Stomach (tissue), 9 donors: ENCODE data around the gene CCDC97. TPM values are rescaled to one million over a fixed set of nuclear protein-coding genes. Genes with fewer than 3 reads are reported as not detected.
A peak's percentile ranks its signal among the peaks of the same experiment; 100 is the strongest.

Experiments used
- DNase-seq, 2 donors: peaks; one replicate each; pipeline versions ENCODE4 v3.0.0 to v3.0.0-alpha.2; 2013 to 2019
- H3K27ac ChIP-seq, 5 donors: fragments of 200-600 bp in 4 of 5; sonication (generic) in 4 of 5; one replicate each; pipeline ENCODE4 v1.5.1; 2013 to 2019; ENCODE audit warnings: mild to moderate bottlenecking in 1 of 5, moderate library complexity in 1 of 5
- H3K27me3 ChIP-seq, 3 donors: fragments of 200-600 bp; sonication (generic); one replicate each; pipeline ENCODE4 v1.5.1; 2017 to 2019; ENCODE audit warnings: mixed run types in 1 of 3
- H3K36me3 ChIP-seq, 4 donors: fragments of 200-600 bp; sonication (generic); 1 replicate in 3 of 4; 2 replicates in 1 of 4; pipeline ENCODE4 v1.5.1; 2016 to 2019
- H3K4me1 ChIP-seq, 4 donors: fragments of 200-600 bp; sonication (generic); one replicate each; pipeline ENCODE4 v1.5.1; 2016 to 2019
- H3K4me3 ChIP-seq, 4 donors: fragments of 200-600 bp; sonication (generic) in 3 of 4; one replicate each; pipeline ENCODE4 v1.5.1; 2016 to 2019; ENCODE audit warnings: mild to moderate bottlenecking in 1 of 4
- H3K9me3 ChIP-seq, 4 donors: fragments of 200-600 bp; sonication (generic); one replicate each; pipeline ENCODE4 v1.5.1; 2016 to 2019
- EP300 ChIP-seq: sonication (generic); formaldehyde crosslinking; IDR thresholded peaks from one replicate; pipeline ENCODE4 v1.6.1; 2017; ENCODE audit warnings: antibody characterized with exemption
- POLR2A ChIP-seq, 4 donors: fragments of 450-650 bp; IDR thresholded peaks; one replicate each; pipeline ENCODE4 v1.6.1; 2016; ENCODE audit warnings: antibody characterized with exemption in 4 of 4, control low read depth in 2 of 4, mild to moderate bottlenecking in 1 of 4, moderate library complexity in 1 of 4
- POLR2AphosphoS5 ChIP-seq, 3 donors: sonication (generic); formaldehyde crosslinking; IDR thresholded peaks; one replicate each; pipeline ENCODE4 v1.6.1; 2016; ENCODE audit warnings: antibody characterized with exemption in 3 of 3
- WGBS, 5 donors: extraction: QIAGEN DNeasy Blood & Tissue Kit in 3 of 5; methylation state at CpG; one replicate each; pipeline versions ENCODE4 v1.1.5 to v1.1.7; 2013 to 2018; 5-methylcytosine and 5-hydroxymethylcytosine counted together
- intact Hi-C: fragments of 100-400 bp; cut with DNase I; formaldehyde crosslinking; loops from one replicate; pipeline ENCODE4 v1.15.1; 2023; ENCODE audit warnings: low total_unique reads
- polyA plus RNA-seq, 3 donors: library from polyadenylated mRNA; stranded (reverse); fragments of 200-250 nt; gene quantifications; one replicate each; pipeline ENCODE4 v1.2.3, GENCODE V29; 2013
- total RNA-seq, 5 donors: library from RNA; depleted of rRNA; stranded (reverse); fragments of >200 nt; gene quantifications; one replicate each; pipeline versions ENCODE4 v1.1.0 to v1.2.3, GENCODE V29; 2014 to 2016
- TF ChIP-seq, protein P1 (sequence below), 7 experiments: fragments of 450-650 bp in 4 of 7; fragments of 200-600 bp in 3 of 7; sonication (generic) in 3 of 7; IDR thresholded peaks; one replicate each; pipeline ENCODE4 v1.5.1; 2016 to 2019; ENCODE audit warnings: antibody characterized with exemption in 7 of 7, control low read depth in 2 of 7, mild to moderate bottlenecking in 1 of 7
- donor health status: healthy with polysubstance abuse.
- donor health status: Bipolar disorder and iron deficiency.
- donor health status: healthy.

CCDC97 gene
- total and polyA plus RNA-seq, 8 donors, result 2.2 to 62.6 (median 13.3) TPM

DNA sequence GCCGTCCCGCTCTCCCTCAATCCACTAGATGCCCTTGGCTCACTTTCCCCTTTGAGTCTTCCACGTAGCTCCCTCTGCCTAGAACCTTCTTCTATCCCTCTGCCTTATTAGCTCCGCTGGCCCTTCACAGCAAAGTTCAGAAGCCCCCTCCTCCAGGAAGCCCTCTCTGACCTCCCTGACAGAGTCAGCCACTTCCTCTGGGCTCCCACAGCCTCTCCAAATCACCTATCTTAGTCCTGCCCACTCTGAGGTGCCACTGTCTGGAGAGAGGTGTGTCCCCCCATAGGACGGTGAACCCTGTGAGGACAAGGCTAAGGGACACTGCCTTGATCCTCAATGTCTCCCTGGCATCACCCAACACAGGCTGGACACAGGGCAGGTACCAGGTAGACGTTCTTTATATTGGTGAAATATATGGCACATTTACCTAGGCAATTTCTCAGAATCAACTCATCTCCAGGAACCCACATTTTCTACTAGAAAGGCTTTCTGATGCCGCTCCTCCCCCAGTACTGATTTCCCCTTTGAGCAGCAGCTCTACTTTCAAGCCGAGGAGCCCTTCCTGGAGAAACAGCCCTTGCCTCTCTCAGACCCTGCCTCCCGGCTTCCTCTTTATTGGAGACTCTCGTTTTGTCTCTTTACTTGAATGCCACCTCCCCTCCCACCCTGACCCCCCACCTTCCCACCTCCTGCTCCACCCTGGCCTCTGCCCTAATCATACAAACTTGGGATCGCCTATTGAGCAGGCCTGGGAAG, 47.2 kb downstream of the CCDC97 start:
- WGBS, 5 donors, result 82 to 86% (median 86%) methylated on average over 11 of the region's 11 CpGs
- H3K9me3 ChIP-seq, result no peaks in the 10 kb centered on the region
- no peaks in the 10 kb centered on the region for H3K36me3 ChIP-seq
- H3K27ac ChIP-seq, result peak overlapping the region in 1 of 5 donors; percentile 22
- intact Hi-C loops, result no loop called here
- peaks cover 0 to 16% (median 13%) of the 10 kb centered on the region in 3 donors for H3K27me3 ChIP-seq
- TF ChIP-seq POLR2AphosphoS5 (IDR thresholded peaks at IDR 0.05), result no peak
- TF ChIP-seq, protein P1, sequence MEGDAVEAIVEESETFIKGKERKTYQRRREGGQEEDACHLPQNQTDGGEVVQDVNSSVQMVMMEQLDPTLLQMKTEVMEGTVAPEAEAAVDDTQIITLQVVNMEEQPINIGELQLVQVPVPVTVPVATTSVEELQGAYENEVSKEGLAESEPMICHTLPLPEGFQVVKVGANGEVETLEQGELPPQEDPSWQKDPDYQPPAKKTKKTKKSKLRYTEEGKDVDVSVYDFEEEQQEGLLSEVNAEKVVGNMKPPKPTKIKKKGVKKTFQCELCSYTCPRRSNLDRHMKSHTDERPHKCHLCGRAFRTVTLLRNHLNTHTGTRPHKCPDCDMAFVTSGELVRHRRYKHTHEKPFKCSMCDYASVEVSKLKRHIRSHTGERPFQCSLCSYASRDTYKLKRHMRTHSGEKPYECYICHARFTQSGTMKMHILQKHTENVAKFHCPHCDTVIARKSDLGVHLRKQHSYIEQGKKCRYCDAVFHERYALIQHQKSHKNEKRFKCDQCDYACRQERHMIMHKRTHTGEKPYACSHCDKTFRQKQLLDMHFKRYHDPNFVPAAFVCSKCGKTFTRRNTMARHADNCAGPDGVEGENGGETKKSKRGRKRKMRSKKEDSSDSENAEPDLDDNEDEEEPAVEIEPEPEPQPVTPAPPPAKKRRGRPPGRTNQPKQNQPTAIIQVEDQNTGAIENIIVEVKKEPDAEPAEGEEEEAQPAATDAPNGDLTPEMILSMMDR (IDR thresholded peaks at IDR 0.05), result no peak
- TF ChIP-seq POLR2A (IDR thresholded peaks at IDR 0.05), result no peak
- no peak for TF ChIP-seq EP300
- DNase-seq, result no peak
- peaks cover 10 to 54% (median 26%) of the 10 kb centered on the region in 4 donors for H3K4me1 ChIP-seq
- no peak overlapping the region for H3K4me3 ChIP-seq

DNA sequence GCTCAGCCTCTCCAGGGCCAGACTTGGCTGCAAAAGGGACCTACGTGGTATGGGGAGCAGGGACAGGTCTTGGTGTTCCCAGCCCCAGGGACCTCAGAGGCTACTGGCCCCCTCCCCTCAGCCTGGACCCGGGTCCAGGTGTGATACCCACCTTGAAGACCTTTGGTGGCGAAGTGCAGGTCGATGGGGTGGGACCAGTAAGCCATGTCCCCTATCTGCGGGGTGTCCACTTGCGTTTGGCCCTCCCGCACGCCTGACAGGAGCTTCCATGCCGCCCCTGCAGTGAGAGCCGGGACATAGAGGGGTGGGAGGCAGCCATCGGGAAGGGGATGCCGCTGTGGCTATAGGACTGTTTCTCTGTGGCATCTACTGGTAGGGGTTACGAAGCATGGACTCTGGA, 47.8 kb downstream of the CCDC97 start:
- no peaks in the 10 kb centered on the region for H3K9me3 ChIP-seq
- H3K4me1 ChIP-seq, result peaks cover 8 to 54% (median 24%) of the 10 kb centered on the region in 4 donors
- peaks cover 0 to 11% (median 10%) of the 10 kb centered on the region in 3 donors for H3K27me3 ChIP-seq
- H3K27ac ChIP-seq, result peak overlapping the region in 1 of 5 donors; percentile 22
- DNase-seq, result no peak
- TF ChIP-seq POLR2AphosphoS5 (IDR thresholded peaks at IDR 0.05), result no peak
- TF ChIP-seq POLR2A (IDR thresholded peaks at IDR 0.05), result no peak
- intact Hi-C loops, result no loop called here
- H3K4me3 ChIP-seq, result no peak overlapping the region
- no peaks in the 10 kb centered on the region for H3K36me3 ChIP-seq
- 91 to 96% (median 92%) methylated on average over 7 to 13 of the region's 13 CpGs for WGBS, 5 donors

DNA sequence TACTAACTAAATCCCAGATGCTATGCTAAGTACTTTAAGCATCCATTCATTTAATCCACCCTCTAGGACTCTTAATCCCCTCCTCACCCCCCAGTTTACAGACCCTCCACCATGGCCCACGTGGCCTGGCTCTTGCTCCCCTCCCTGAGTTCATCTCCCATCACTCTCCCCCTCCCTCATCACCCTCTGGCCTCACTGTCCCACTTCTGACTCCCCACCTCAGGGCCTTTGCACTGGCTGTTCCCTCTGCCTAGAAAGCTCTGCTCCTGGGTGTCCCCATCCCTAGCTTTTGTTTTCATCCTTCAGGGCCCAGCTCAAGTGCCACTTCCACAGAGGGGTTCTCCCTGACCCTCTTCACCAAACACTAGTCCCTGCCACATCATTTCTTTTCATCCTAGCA, 49.8 kb downstream of the CCDC97 start:
- Histone ChIP-seq H3K4me3 (no peak overlapping the region), H3K27ac (no peak overlapping the region), H3K36me3 (no peaks in the 10 kb centered on the region), H3K4me1 (peaks cover 13 to 46% (median 18%) of the 10 kb centered on the region in 4 donors), H3K9me3 (no peaks in the 10 kb centered on the region), H3K27me3 (no peaks in the 10 kb centered on the region)
- intact Hi-C loops, result no loop called here
- WGBS, 5 donors, result 79 to 100% (median 94%) methylated on average over 1 of the region's 1 CpG
- DNase-seq, result no peak
- no peak for TF ChIP-seq POLR2A (IDR thresholded peaks at IDR 0.05)
- TF ChIP-seq POLR2AphosphoS5 (IDR thresholded peaks at IDR 0.05), result no peak
- TF ChIP-seq EP300, result no peak
- TF ChIP-seq, protein P1 (IDR thresholded peaks at IDR 0.05), result no peak

DNA sequence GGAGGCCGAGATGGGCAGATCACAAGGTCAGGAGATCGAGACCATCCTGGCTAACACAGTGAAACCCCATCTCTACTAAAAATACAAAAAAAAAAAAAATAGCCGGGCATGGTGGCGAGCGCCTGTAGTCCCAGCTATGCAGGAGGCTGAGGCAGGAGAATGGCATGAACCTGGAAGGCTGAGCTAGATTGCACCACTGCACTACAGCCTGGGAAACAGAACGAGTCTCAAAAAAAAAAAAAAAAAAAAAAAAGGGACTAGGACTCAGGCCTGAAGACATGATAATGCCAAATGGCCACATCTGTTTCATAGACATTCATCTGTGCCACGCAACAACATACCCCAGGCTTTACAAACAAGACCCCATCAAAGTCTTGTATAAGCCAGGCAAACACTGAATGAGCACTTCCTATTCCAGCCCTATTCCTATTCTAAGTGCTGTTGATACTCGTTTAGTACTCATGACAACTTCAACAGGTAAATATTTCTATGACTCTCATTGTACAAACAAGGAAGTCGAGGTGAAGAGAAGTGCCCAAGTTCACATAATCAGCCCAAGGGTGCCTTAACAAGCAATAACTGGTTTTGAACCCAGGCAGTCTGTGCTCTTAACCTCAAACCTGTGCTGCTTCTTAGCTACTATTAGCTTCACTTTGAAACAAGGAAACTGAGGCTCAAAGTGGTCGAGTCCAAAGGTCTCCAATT, 52.3 kb downstream of the CCDC97 start:
- DNase-seq, result peak in 1 of 2 donors; percentile 78
- Histone ChIP-seq H3K36me3 (no peaks in the 10 kb centered on the region), H3K27me3 (no peaks in the 10 kb centered on the region), H3K4me1 (peaks cover 16 to 45% (median 23%) of the 10 kb centered on the region in 4 donors), H3K27ac (peak overlapping the region; percentile 92 to 99 (median 95)), H3K9me3 (no peaks in the 10 kb centered on the region), H3K4me3 (no peak overlapping the region)
- TF ChIP-seq POLR2A (IDR thresholded peaks at IDR 0.05), result no peak
- no peak for TF ChIP-seq EP300
- TF ChIP-seq POLR2AphosphoS5 (IDR thresholded peaks at IDR 0.05), result no peak
- TF ChIP-seq, protein P1 (IDR thresholded peaks at IDR 0.05), result no peak
- WGBS, 5 donors, result 68 to 79% (median 77%) methylated on average over 8 to 10 of the region's 10 CpGs
- intact Hi-C loops, result no loop called here
